ENCODE data around the gene EIF2D. TPM values are rescaled to one million over a fixed set of nuclear protein-coding genes. Genes with fewer than 3 reads are reported as not detected.

Gene EIF2D
- total RNA-seq, 5 donors from 2014 or later (not counting 1 experiment from before 2014, with no cell fraction given) = 48.0 to 56.7 (median 49.3) TPM

GRCh38 chr1:206637605-206638004, 25.3 kb upstream of the EIF2D start:
- no peaks in the 10 kb centered on the region for H3K9me3 Mint-ChIP-seq
- ChIA-PET CTCF (interaction anchor here (0.5 to 1.8 kb wide), 6 partner anchors 26 to 845 kb away, joined by 3 to 6 read pairs (median 4); no protein-coding TSS in a partner anchor), POLR2A (interaction anchor here in 1 of 2 donors (0.5 kb wide), 1 partner anchor 1382 kb away, joined by 4 read pairs; no protein-coding TSS in a partner anchor)
- Histone ChIP-seq H3K9me3 (no peaks in the 10 kb centered on the region), H3K36me3 (ENCODE audit: control insufficient read depth in 2 of 2, extremely low read depth in 1 of 2, insufficient read depth in 1 of 2, low read length in 1 of 2) (no peaks in the 10 kb centered on the region), H3K4me1 (ENCODE audit: control insufficient read depth in 1 of 2, extremely low read depth in 1 of 2, insufficient read depth in 2 of 2, low read length in 2 of 2) (peaks cover 9 to 19% of the 10 kb centered on the region in 2 experiments), H3K27ac (ENCODE audit: low read length) (no peak overlapping the region), H3K27me3 (replicated peaks in 1 of 2; ENCODE audit: control insufficient read depth in 2 of 2, extremely low read depth in 1 of 2, insufficient read depth in 2 of 2, low read length in 1 of 2) (peaks cover 0 to 10% of the 10 kb centered on the region in 2 experiments), H3K4me3 (ENCODE audit: control insufficient read depth in 1 of 2, extremely low read depth in 1 of 2, low read length in 1 of 2) (no peak overlapping the region)
- DNase-seq (no peak), ATAC-seq (replicated peaks in 1 of 4) (no peak)
- peaks cover 11 to 21% (median 15%) of the 10 kb centered on the region in 3 donors for H3K4me1 Mint-ChIP-seq
- H3K4me3 Mint-ChIP-seq = no peak overlapping the region
- H3K36me3 Mint-ChIP-seq = no peaks in the 10 kb centered on the region
- no peak overlapping the region for H3K27ac Mint-ChIP-seq
- H3K27me3 Mint-ChIP-seq = peaks cover 1 to 4% of the 10 kb centered on the region in 2 donors

DNA sequence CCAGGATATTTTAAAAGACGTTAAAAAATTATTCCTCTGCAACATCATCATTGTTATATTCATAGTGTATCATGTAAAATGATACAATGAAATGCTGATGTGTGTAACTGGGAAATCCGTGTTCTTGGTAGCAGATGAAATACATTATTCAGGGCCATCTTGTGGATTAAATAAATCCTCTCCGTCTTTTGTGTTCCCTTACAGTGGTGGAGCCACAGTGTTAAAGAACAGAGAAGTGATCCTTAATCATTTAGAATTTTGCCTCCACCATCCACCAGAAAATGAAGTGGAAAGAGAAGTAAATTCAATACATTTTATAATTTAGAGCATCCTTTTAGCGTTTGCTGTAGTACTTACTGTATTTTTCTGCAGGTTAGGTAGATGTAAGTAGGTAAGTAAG, 24.4 kb upstream of the EIF2D start:
- no peaks in the 10 kb centered on the region for H3K36me3 Mint-ChIP-seq
- DNase-seq = no peak
- WGBS (ENCODE audit: insufficient coverage) = 67% methylated on average over 1 of the region's 4 CpGs
- ChIA-PET CTCF (interaction anchor here (0.5 to 3.7 kb wide), 7 partner anchors 9 to 81 kb away, joined by 4 to 23 read pairs (median 6); partner anchors contain the start of gene EIF2D (in 1 of the 2)), POLR2A (no interaction called here)
- no peak overlapping the region for H3K27ac ChIP-seq (ENCODE audit: low read length)
- H3K4me1 Mint-ChIP-seq = peaks cover 11 to 21% (median 15%) of the 10 kb centered on the region in 3 donors
- no peaks in the 10 kb centered on the region for H3K9me3 Mint-ChIP-seq
- peaks cover 3 to 9% of the 10 kb centered on the region in 2 donors for H3K27me3 Mint-ChIP-seq
- no peak overlapping the region for H3K4me3 ChIP-seq (ENCODE audit: control insufficient read depth in 1 of 2, extremely low read depth in 1 of 2, low read length in 1 of 2)
- H3K36me3 ChIP-seq (ENCODE audit: control insufficient read depth in 2 of 2, extremely low read depth in 1 of 2, insufficient read depth in 1 of 2, low read length in 1 of 2) = no peaks in the 10 kb centered on the region
- H3K4me3 Mint-ChIP-seq = peak overlapping the region in 2 of 3 donors; percentile 9 to 89
- H3K4me1 ChIP-seq (ENCODE audit: control insufficient read depth in 1 of 2, extremely low read depth in 1 of 2, insufficient read depth in 2 of 2, low read length in 2 of 2) = peaks cover 9 to 19% of the 10 kb centered on the region in 2 experiments
- H3K27me3 ChIP-seq (replicated peaks in 1 of 2; ENCODE audit: control insufficient read depth in 2 of 2, extremely low read depth in 1 of 2, insufficient read depth in 2 of 2, low read length in 1 of 2) = peaks cover 0 to 13% of the 10 kb centered on the region in 2 experiments
- peak overlapping the region in 1 of 2 donors; percentile 23 for H3K27ac Mint-ChIP-seq
- no peak for ATAC-seq (replicated peaks in 1 of 4)
- H3K9me3 ChIP-seq = no peaks in the 10 kb centered on the region

DNA sequence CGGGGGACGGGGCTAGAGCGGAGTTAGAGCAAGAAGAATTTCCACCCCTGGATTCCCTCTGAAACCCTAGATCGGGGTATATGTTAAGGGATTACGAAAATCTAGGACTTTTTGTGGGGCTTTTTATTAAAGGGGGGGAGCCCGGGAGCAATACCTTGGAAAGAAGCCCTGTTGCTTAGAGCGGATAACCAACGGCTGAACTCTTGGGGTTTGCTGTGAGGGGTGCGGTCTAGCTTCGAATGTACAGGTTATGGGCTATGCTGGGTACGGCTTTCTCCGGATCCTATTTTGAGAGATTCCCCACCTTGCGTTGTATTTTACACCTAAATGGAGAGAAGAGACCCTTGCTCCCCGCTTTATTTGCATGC, 23.7 kb upstream of the EIF2D start:
- H3K27me3 ChIP-seq (replicated peaks in 1 of 2; ENCODE audit: control insufficient read depth in 2 of 2, extremely low read depth in 1 of 2, insufficient read depth in 2 of 2, low read length in 1 of 2) = peaks cover 0 to 15% of the 10 kb centered on the region in 2 experiments
- peaks cover 9 to 19% of the 10 kb centered on the region in 2 experiments for H3K4me1 ChIP-seq (ENCODE audit: control insufficient read depth in 1 of 2, extremely low read depth in 1 of 2, insufficient read depth in 2 of 2, low read length in 2 of 2)
- no peaks in the 10 kb centered on the region for H3K9me3 ChIP-seq
- Mint-ChIP-seq H3K27me3 (peaks cover 3 to 11% of the 10 kb centered on the region in 2 donors), H3K9me3 (no peaks in the 10 kb centered on the region), H3K4me1 (peaks cover 11 to 21% (median 15%) of the 10 kb centered on the region in 3 donors), H3K27ac (no peak overlapping the region), H3K36me3 (no peaks in the 10 kb centered on the region), H3K4me3 (peak overlapping the region; percentile 84 to 89 (median 85))
- 14% methylated on average over 5 of the region's 14 CpGs for WGBS (ENCODE audit: insufficient coverage)
- ChIA-PET CTCF (interaction anchor here (0.6 to 3.9 kb wide), 14 partner anchors 9 to 411 kb away, joined by 3 to 45 read pairs (median 4); partner anchors contain the start of gene EIF2D (in 1 of the 2)), POLR2A (interaction anchor here (0.5 to 1.4 kb wide), 6 partner anchors 22 to 167 kb away, joined by 3 to 4 read pairs (median 4); partner anchors contain the start of gene EIF2D (in 1 of the 2))
- DNase-seq (peak in 2 of 35 experiments; percentile 8 to 30), ATAC-seq (replicated peaks in 1 of 4) (peak in 2 of 4 experiments; percentile 2 to 7)
- H3K36me3 ChIP-seq (ENCODE audit: control insufficient read depth in 2 of 2, extremely low read depth in 1 of 2, insufficient read depth in 1 of 2, low read length in 1 of 2) = no peaks in the 10 kb centered on the region
- H3K4me3 ChIP-seq (ENCODE audit: control insufficient read depth in 1 of 2, extremely low read depth in 1 of 2, low read length in 1 of 2) = peak overlapping the region; percentile 51 to 64
- no peak overlapping the region for H3K27ac ChIP-seq (ENCODE audit: low read length)

DNA sequence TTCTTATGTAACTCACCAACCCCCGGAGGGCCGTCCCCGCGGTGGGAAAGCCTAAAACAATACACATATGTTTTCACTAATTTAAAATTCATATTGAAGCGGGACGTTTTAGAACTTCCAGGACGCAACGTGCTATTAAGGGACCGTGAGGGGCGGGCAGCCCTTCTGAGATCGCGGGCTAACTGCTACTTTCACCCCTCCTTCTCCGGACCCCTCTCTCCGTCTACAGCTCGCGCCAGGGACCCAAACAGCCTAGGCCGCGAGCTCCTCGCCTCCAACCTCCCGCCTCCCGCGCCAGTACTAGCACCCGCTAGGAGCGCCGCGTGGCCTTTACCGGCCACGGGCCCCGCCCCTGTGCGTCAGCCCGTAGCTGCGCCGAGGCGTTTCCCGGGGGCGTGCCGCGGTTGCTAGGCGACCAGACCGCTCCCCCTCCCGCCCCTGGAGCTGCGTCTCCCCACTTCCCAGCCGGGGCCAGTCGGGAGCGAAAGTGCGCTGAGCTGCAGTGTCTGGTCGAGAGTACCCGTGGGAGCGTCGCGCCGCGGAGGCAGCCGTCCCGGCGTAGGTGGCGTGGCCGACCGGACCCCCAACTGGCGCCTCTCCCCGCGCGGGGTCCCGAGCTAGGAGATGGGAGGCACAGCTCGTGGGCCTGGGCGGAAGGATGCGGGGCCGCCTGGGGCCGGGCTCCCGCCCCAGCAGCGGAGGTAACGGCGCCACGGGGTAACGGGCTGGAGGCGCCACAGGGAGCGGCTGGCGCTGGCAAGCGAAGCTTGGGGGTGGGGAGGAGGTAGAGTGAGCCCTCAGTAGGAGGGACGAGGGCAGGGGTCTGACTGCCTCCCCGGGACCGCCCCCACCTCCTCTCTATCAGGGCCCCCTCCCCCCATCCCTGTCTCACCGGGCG, 23.1 kb upstream of the EIF2D start, which contains the start of gene DYRK3:
Gene DYRK3 (plus strand): TSS at position 457 of the 898 bp plus-strand sequence. CDS start 168 bp downstream, at position 625.
- Histone ChIP-seq H3K27ac (ENCODE audit: low read length) (no peak within 1 kb of the TSS), H3K27me3 (replicated peaks in 1 of 2; ENCODE audit: control insufficient read depth in 2 of 2, extremely low read depth in 1 of 2, insufficient read depth in 2 of 2, low read length in 1 of 2) (peaks cover 0 to 17% of the 10 kb centered on the region in 2 experiments), H3K9me3 (no peaks in the 10 kb centered on the region), H3K36me3 (ENCODE audit: control insufficient read depth in 2 of 2, extremely low read depth in 1 of 2, insufficient read depth in 1 of 2, low read length in 1 of 2) (no peaks in the 10 kb centered on the region), H3K4me3 (ENCODE audit: control insufficient read depth in 1 of 2, extremely low read depth in 1 of 2, low read length in 1 of 2) (peak within 1 kb of the TSS; percentile 51 to 64), H3K4me1 (ENCODE audit: control insufficient read depth in 1 of 2, extremely low read depth in 1 of 2, insufficient read depth in 2 of 2, low read length in 2 of 2) (peaks cover 9 to 19% of the 10 kb centered on the region in 2 experiments)
- Mint-ChIP-seq H3K27me3 (peaks cover 3 to 11% of the 10 kb centered on the region in 2 donors), H3K4me1 (peaks cover 11 to 21% (median 15%) of the 10 kb centered on the region in 3 donors), H3K9me3 (no peaks in the 10 kb centered on the region), H3K4me3 (peak within 1 kb of the TSS; percentile 84 to 89 (median 85)), H3K27ac (peak within 1 kb of the TSS; percentile 34 to 81), H3K36me3 (no peaks in the 10 kb centered on the region)
- peak; percentile 67 to 92 (median 79) for DNase-seq
- ATAC-seq (replicated peaks in 1 of 4) = peak; percentile 95 to 96 (median 96)
- ChIA-PET CTCF (interaction anchor here (0.6 to 3.9 kb wide), 19 partner anchors 8 to 411 kb away, joined by 3 to 45 read pairs (median 4); partner anchors contain the start of genes EIF2D (in 1 of the 2) and IKBKE (in 1 of the 2)), POLR2A (interaction anchor here (0.5 to 1.4 kb wide), 7 partner anchors 21 to 168 kb away, joined by 3 to 5 read pairs (median 4); partner anchors contain the start of gene EIF2D (in 1 of the 2))
- WGBS (ENCODE audit: insufficient coverage) = under 1% methylated on average over 70 of the region's 84 CpGs

DNA sequence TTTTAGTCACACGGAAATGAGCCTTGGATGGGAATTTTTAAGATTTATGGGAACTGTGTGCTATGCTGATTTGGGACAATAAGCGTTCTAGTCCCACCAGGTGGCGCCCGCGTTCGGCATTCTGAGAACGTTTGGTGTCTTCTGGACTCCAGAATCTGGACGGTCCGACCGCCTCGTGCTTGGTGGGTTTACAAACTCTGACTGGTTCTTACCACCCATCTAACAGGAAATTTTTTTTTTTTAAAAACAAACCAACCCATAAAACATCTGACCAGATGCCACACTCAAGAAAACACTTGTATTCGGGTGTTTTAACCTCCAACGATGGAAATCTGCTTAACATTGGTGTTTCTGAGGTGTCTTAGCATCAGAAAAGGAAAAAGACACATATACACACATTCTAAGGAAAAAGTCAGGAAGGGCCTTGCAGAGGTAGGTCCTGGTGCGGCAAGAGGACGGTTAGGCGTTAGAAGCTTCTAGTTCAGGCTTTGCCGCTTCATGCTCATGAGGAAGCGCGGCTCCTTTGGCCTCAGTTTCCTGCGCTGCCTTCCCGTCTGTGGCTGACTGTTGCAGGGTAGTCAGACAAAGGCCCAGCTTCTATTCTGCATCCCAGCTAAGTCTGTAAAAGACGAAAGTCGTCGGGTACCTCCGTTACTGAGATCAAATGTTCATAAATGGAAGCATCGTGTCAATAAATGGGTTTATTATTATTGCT, 22.3 kb upstream of the EIF2D start:
- CTCF ChIA-PET = interaction anchor here (0.7 to 3.9 kb wide), 13 partner anchors 13 to 348 kb away, joined by 3 to 45 read pairs (median 5); partner anchors contain the start of genes EIF2D (in 1 of the 2) and IKBKE (in 1 of the 2)
- no peak for ATAC-seq (replicated peaks in 1 of 4)
- peak overlapping the region; percentile 84 to 89 (median 85) for H3K4me3 Mint-ChIP-seq

More for the DNA sequence above, 22.3 kb upstream of the EIF2D start:
- Histone ChIP-seq H3K4me1 (ENCODE audit: control insufficient read depth in 1 of 2, extremely low read depth in 1 of 2, insufficient read depth in 2 of 2, low read length in 2 of 2) (peaks cover 9 to 19% of the 10 kb centered on the region in 2 experiments), H3K9me3 (no peaks in the 10 kb centered on the region), H3K4me3 (ENCODE audit: control insufficient read depth in 1 of 2, extremely low read depth in 1 of 2, low read length in 1 of 2) (peak overlapping the region; percentile 51 to 64), H3K27ac (ENCODE audit: low read length) (no peak overlapping the region), H3K27me3 (replicated peaks in 1 of 2; ENCODE audit: control insufficient read depth in 2 of 2, extremely low read depth in 1 of 2, insufficient read depth in 2 of 2, low read length in 1 of 2) (peaks cover 0 to 17% of the 10 kb centered on the region in 2 experiments), H3K36me3 (ENCODE audit: control insufficient read depth in 2 of 2, extremely low read depth in 1 of 2, insufficient read depth in 1 of 2, low read length in 1 of 2) (no peaks in the 10 kb centered on the region)
- H3K9me3 Mint-ChIP-seq = no peaks in the 10 kb centered on the region
- POLR2A ChIA-PET = interaction anchor here in 1 of 2 donors (0.7 to 1.4 kb wide), 2 partner anchors 20 to 54 kb away, joined by 4 to 5 read pairs; no protein-coding TSS in a partner anchor
- DNase-seq = peak in 34 of 35 experiments; percentile 15 to 84 (median 58)
- peaks cover 11 to 21% (median 15%) of the 10 kb centered on the region in 3 donors for H3K4me1 Mint-ChIP-seq
- H3K27me3 Mint-ChIP-seq = peaks cover 3 to 11% of the 10 kb centered on the region in 2 donors
- WGBS (ENCODE audit: insufficient coverage) = 3% methylated on average over 18 of the region's 26 CpGs
- H3K27ac Mint-ChIP-seq = peak overlapping the region in 1 of 2 donors; percentile 81
- no peaks in the 10 kb centered on the region for H3K36me3 Mint-ChIP-seq

All from T-cell (primary cell).